ENCODE data around the gene MGRN1.

DNA sequence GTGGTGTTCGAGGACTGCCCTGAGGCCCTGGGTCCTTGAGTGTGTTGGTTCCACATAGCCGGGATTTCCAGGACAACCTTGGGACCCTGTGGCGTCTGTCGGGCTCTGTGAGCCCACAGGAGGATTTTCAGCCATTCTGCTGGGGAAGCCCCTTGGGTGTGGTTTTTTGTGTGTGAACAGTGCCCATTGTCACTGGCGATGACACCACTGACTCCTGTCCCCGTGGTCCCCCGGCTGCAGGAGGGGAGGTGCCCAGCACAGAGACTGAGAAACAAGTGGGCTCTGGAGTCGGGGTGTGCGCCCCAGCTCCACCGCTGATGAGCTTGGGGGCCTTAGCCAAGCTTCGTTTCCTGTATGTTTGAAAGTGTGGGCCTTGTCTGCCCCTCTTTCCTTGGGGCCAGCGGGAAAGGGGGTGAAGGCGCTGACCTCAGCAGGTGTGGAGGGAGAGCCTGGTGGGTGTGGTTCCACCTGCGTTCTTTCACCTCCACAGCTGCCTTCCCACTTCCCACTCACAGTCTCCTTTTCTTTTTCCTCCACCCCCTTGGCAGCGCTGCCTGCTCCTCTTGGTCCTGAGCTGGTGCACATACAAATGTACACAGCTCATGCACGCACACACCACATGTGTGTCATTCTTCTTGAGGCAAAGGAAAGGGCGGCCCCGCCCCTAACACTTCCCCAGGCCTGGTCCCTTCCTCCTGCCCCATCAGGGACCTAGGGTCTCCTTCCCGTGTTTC, 16.1 kb downstream of the MGRN1 start:
- TF ChIP-seq, protein P1, sequence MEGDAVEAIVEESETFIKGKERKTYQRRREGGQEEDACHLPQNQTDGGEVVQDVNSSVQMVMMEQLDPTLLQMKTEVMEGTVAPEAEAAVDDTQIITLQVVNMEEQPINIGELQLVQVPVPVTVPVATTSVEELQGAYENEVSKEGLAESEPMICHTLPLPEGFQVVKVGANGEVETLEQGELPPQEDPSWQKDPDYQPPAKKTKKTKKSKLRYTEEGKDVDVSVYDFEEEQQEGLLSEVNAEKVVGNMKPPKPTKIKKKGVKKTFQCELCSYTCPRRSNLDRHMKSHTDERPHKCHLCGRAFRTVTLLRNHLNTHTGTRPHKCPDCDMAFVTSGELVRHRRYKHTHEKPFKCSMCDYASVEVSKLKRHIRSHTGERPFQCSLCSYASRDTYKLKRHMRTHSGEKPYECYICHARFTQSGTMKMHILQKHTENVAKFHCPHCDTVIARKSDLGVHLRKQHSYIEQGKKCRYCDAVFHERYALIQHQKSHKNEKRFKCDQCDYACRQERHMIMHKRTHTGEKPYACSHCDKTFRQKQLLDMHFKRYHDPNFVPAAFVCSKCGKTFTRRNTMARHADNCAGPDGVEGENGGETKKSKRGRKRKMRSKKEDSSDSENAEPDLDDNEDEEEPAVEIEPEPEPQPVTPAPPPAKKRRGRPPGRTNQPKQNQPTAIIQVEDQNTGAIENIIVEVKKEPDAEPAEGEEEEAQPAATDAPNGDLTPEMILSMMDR (IDR thresholded peaks at IDR 0.05; ENCODE audit: low read length), result no peak
- no peak for TF ChIP-seq EZH2phosphoT487 (IDR thresholded peaks at IDR 0.05; ENCODE audit: low read length)

All from MM.1S (cell line).